GM19023 (cell line): ENCODE data around the gene CHST15.
A peak's percentile ranks its signal among the peaks of the same experiment; 100 is the strongest.

Source experiments
- ATAC-seq: cut with Tn5 transposase; IDR thresholded peaks from one replicate; pipeline ENCODE4 v1.9.1; 2021; ENCODE audit warnings: mild to moderate bottlenecking, moderate library complexity; ENCODE audit not compliant: unreplicated experiment

CHST15 gene

GRCh38 chr10:124066781-124067714 is 26.4 kb downstream of the CHST15 start:
- ATAC-seq: no peak

GRCh38 chr10:124066126-124066700 is 27.2 kb downstream of the CHST15 start:
- ATAC-seq: no peak

DNA sequence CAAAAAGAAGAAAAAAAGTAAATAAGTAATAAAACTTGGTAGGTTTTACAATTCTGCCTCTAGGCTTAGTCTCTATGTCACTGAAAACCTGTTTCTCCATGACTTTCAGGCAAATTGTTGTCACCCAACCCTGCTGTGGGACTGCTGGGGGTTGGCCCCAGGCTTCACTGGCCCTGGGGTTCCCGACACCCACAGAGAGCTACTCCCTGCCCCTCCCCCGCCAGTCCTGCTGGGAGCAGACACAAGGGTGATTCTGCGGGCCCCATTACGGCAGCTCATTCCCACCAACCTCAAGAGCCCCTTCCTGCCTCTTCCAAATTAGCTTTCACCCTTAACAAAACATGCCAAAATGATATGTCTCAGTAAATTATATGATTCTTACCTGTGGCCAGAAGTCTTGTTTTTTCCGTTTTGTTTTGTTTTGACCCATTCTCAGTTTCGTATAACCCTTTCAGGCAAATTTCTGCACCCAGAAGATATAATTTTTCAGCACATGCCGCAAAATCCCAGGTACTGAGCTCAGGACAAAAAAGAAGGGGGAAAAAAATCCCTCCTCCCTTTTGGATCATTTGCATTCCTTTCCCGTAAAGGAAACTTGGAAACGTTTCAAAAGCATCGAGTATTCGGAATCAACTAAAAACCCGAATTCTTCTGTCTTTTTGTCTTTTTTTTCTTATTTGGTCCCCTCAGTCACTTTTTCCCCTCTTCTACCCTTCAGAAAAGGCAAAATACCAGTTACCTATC is 27.8 kb downstream of the CHST15 start:
- ATAC-seq: no peak

DNA sequence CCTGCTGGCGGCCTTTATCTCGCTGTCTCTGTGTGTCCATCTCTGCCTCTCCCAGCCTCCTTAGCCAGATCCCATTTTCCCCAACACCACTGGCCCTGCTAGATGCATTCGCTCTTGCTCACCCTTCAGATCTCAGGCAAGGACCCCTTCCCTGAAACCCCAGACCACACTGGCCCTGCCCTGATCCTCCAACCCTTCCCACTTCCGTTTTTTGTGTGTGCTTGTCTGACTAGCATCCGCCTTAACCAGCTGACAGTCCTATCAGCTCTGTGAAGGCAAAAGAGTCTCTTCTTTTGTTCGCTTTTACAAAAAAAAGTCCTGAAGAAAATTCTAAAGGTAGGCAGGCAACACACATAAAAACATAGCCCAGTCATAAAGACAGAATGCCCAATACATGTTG is 28.7 kb downstream of the CHST15 start:
- ATAC-seq: no peak

DNA sequence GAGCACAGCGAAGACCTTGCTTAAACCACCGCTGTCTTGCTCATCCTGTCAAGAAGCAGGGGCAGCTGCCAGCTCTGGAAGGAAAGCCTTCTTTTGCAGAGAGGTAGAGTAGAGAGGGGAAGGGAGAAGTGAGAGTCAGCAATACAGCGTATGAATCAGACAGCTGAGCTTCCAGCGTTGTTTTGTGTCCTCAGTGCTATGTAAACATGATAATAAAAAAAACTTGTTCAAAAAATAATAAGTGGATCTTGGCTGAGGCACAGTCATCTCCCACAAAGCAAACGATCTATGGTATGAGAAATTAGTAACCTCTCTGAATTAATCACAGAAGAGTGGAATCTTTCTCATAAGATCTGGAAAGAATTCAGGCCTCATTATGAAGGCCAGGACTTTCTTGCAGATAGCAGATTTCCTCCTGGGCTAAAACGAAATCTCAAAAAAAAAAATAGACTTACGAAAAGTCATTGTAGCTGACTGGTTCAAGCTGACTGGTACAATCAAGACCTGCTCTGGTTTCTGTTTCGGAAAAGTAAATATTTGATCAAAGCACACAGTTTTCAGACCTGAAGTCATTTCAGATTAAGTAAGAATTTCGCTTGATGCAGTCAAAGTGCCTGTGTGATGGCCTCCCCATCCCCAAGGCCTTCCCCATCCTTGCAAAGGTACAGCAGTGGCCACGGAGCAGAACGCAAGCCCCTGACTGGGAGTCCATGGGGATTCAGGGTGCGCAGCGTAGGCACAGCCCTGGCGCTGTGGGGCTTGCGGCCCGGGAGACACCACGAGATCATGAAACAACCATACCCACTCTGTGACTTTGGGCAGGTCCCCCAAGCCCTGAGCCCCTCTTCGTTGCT is 29.4 kb downstream of the CHST15 start:
- peak; percentile 49 for ATAC-seq

DNA sequence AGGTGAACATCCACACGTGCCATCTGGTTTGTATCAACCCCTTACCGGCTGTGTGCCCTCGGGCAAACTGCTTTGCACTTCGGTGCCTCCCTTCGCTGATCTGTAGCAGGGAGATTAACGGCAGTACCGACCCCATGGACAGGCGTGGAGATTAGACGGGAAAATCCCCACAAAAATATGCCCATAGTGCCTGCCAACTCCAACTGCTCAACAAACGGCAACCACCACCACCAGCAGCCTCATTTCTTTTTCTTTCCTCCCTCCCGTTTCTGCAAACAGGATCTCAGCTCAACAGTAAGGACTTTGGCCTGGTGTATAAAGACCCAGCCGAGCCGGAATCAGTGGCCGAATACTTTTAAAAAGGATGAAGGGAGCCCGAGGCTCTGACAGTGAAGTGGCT is 31.0 kb downstream of the CHST15 start:
- ATAC-seq: no peak

GRCh38 chr10:124061030-124061429 is 32.4 kb downstream of the CHST15 start:
- ATAC-seq: no peak

DNA sequence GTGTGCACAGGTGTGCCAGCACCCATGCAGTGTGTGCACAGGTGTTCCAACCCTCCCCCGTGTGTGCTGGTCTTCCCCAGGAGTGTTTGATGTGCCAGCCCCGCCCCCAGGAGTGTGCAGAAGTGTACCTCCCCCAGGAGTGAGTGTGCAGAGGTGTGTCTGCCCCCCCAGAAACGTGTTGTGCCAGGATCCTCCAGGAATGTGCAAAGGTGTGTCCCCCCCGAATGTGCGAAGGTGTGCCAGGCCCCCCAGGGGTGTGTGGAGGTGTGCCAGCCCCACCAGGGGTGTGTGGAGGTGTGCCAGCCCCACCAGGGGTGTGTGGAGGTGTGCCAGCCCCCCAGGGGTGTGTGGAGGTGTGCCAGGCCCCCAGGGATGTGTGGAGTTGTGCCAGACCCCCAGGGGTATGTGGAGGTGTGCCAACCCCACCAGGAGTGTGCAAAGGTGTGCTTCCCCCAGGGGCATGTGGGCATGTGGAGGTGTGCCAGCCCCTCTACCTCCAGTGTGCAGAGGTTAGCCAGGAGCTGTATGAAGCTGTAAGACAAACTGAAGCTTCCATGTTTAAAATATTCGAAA is 33.2 kb downstream of the CHST15 start:
- ATAC-seq: no peak

GRCh38 chr10:124059551-124059950 is 33.8 kb downstream of the CHST15 start:
- no peak for ATAC-seq

- ATAC-seq: no peak
Measured at GRCh38 chr10:124058346-124059003, 34.9 kb downstream of the CHST15 start.

DNA sequence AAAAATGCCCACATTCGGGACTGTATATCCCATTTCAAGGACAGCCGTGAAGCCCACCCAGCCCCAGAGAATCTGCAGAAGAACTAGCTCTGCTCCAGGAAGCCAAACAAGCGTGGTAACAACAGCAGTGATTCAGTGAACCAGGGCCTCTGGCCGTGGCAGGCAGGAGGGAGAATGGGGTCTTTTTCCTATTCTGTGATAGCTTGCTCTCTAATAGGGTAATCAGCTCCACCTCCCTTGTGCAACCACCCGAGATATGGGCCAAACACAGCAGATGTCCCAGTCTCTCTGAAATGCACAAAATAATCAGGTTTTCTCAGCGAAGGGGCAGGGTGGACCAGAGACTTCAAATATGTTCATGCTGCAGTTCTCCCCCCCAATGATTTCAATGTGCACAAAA is 35.8 kb downstream of the CHST15 start:
- no peak for ATAC-seq

GRCh38 chr10:124056337-124056980 is 36.9 kb downstream of the CHST15 start:
- no peak for ATAC-seq

- no peak for ATAC-seq
Measured at GRCh38 chr10:124053971-124054370, 39.4 kb downstream of the CHST15 start.

DNA sequence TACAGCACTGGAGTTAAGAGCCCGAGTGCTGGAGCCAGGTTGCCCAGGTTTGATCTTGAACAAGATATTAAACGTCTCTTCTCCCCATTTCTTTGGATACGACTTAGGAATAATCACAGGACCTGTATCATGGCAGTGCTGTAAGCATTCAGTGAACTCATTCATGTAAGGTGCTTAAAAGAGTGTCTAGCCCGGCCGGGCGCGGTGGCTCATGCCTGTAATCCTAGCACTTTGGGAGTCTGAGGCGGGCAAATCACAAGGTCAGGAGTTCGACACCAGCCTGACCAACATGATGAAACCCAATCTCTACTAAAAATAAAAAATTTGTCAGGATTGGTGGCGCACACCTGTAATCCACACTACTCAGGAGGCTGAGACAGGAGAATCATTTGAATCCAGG is 40.8 kb downstream of the CHST15 start:
- ATAC-seq: no peak

DNA sequence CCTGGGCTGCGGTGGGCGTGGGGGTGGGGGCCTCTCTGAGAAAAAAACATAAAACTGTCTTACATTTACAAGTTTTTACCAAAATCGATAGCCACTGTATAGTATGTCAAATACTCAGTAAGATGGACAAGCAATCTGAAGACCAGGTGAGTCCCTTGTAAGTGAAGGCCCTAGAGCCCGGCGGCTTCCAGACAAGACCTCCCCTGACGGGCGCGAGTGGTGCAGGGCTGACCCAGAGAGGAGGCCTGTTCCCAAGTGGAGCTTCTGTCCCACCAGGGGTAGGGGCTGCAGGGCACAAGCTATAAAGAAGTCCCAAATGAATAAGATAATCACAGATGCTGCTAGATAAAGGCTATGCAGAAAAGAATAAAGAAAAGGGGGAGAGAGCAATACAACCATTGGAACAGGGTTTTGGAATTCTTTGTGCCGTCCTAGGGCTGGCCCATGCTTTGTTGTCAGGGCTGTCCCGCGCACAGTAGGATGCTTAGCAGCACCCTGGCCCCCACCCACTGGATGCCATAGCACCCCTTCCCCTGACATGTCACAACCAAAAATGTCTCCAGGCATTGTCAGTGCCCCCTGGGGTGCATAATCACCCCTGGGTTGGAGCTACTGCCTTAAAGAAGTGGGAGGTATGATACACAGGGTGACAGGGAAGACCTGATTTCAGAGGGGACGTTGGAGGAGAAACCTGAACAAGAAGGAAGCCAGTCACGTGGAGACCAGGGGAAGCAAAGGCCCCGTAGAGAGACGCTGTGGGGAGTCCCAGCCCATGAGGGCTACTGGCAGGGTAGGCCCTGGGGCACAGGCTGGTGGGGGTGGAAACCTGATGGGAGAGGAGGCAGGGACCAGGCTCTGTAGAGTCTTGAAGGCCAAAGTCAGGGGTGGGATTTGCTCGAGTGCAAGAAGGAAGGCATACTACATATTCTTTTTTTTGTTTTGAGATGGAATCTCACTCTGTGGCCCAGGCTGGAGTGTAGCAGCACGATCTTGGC is 43.1 kb downstream of the CHST15 start:
- no peak for ATAC-seq

GRCh38 chr10:124049484-124049883 is 43.9 kb downstream of the CHST15 start:
- no peak for ATAC-seq

- ATAC-seq: no peak
Measured at GRCh38 chr10:124048371-124049290, 44.8 kb downstream of the CHST15 start.
